Keratinocyte (primary cell): ENCODE results near the gene CYB561A3. TPM values are rescaled to one million over a fixed set of nuclear protein-coding genes. Genes with fewer than 3 reads are reported as not detected.

ENCODE experiments used
- DNase-seq: peaks from one replicate; pipeline ENCODE4 v3.0.0-alpha.2; 2011; ENCODE audit warnings: low read depth, missing footprints, low spot score
- FAIRE-seq: peaks from 2 replicates; lab custom pipeline; 2011; peaks lifted over from hg19 to GRCh38; lab: Jason Lieb, UNC
- H2AFZ ChIP-seq: 2 replicates; pipeline ENCODE4 v1.6.0; 2012; ENCODE audit warnings: low read length, control low read depth, inconsistent platforms; ENCODE audit not compliant: control insufficient read depth
- H3K27ac ChIP-seq: 2 replicates; pipeline ENCODE4 v1.5.1; 2011; ENCODE audit warnings: low read length; ENCODE audit not compliant: control insufficient read depth, insufficient read depth
- H3K27me3 ChIP-seq: 3 replicates; pipeline ENCODE4 v1.6.0; 2011; ENCODE audit warnings: low read length; ENCODE audit not compliant: control insufficient read depth, insufficient read depth; ENCODE audit errors: extremely low read depth
- H3K36me3 ChIP-seq, 2 experiments: 2 replicates in 1 of 2; 3 replicates in 1 of 2; pipeline ENCODE4 v1.5.1; 2011; ENCODE audit warnings: low read length in 2 of 2, mild to moderate bottlenecking in 1 of 2; ENCODE audit not compliant: control insufficient read depth in 2 of 2, insufficient read depth in 2 of 2; ENCODE audit errors: extremely low read depth in 1 of 2
- H3K4me1 ChIP-seq: 3 replicates; pipeline ENCODE4 v1.5.1; 2011; ENCODE audit warnings: low read length; ENCODE audit not compliant: control insufficient read depth, insufficient read depth; ENCODE audit errors: extremely low read depth
- H3K4me2 ChIP-seq: 3 replicates; pipeline ENCODE4 v1.6.0; 2011; ENCODE audit warnings: low read depth, low read length; ENCODE audit not compliant: control insufficient read depth, insufficient read depth; ENCODE audit errors: extremely low read depth
- H3K4me3 ChIP-seq, 3 experiments: fragments of 200-600 bp in 1 of 3; sonication (generic) in 1 of 3; 2 replicates in 2 of 3; 3 replicates in 1 of 3; pipeline ENCODE4 v1.5.1; 2011 to 2016; ENCODE audit warnings: low read length in 3 of 3, mild to moderate bottlenecking in 3 of 3, control low read depth in 2 of 3, inconsistent platforms in 1 of 3, low read depth in 1 of 3, mixed read lengths in 1 of 3, mixed run types in 1 of 3, moderate library complexity in 1 of 3; ENCODE audit not compliant: control insufficient read depth in 2 of 3, insufficient read depth in 2 of 3; ENCODE audit errors: extremely low read depth in 1 of 3
- H3K79me2 ChIP-seq: 2 replicates; pipeline ENCODE4 v1.6.0; 2012; ENCODE audit warnings: low read length; ENCODE audit not compliant: control insufficient read depth, insufficient read depth
- H3K9ac ChIP-seq: 3 replicates; pipeline ENCODE4 v1.6.0; 2011; ENCODE audit warnings: low read length; ENCODE audit not compliant: control insufficient read depth, insufficient read depth; ENCODE audit errors: extremely low read depth
- H3K9me1 ChIP-seq: 3 replicates; pipeline ENCODE4 v1.6.0; 2011; ENCODE audit warnings: low read length; ENCODE audit not compliant: control insufficient read depth, insufficient read depth; ENCODE audit errors: extremely low read depth
- H3K9me3 ChIP-seq: 2 replicates; pipeline ENCODE4 v1.5.1; 2012; ENCODE audit warnings: low read depth, low read length; ENCODE audit not compliant: control insufficient read depth
- H4K20me1 ChIP-seq: 3 replicates; pipeline ENCODE4 v1.6.0; 2011; ENCODE audit warnings: low read length; ENCODE audit not compliant: control insufficient read depth, insufficient read depth; ENCODE audit errors: extremely low read depth
- EZH2 ChIP-seq: IDR thresholded peaks from one replicate; pipeline ENCODE4 v1.6.1; 2012; ENCODE audit warnings: inconsistent platforms, mild to moderate bottlenecking, low read length, moderate library complexity
- dilution Hi-C: fragments of 300-500 bp; cut with MboI; formaldehyde crosslinking; loops from one replicate; pipeline ENCODE4 v1.7.0; 2020; ENCODE audit warnings: low sequenced_read_pairs; ENCODE audit not compliant: extremely low pct_ligation_motif_present
- polyA plus RNA-seq, 5 experiments: library from polyadenylated mRNA; depleted of rRNA in 3 of 5; stranded (reverse) in 3 of 5; stranded (forward) in 1 of 5; unstranded in 1 of 5; fragments of >200 nt; gene quantifications; 1 replicate in 1 of 5; 2 replicates in 3 of 5; 3 replicates in 1 of 5; pipeline versions ENCODE4 v1.2.1 to v1.2.3, GENCODE V29; 2011 to 2012; ENCODE audit warnings: missing spikeins in 2 of 5, low read depth in 1 of 5, low replicate concordance in 1 of 5
- TF ChIP-seq, protein P1 (sequence below), 3 experiments: IDR thresholded peaks in 1 of 3; conservative IDR thresholded peaks in 1 of 3; optimal IDR thresholded peaks in 1 of 3; 2 replicates in 2 of 3; 3 replicates in 1 of 3; pipeline versions ENCODE3 to v1.5.1; 2011; ENCODE audit warnings: low read length in 3 of 3, mild to moderate bottlenecking in 3 of 3, moderate library complexity in 2 of 3, control low read depth in 1 of 3, inconsistent platforms in 1 of 3; ENCODE audit not compliant: insufficient read depth in 2 of 3; ENCODE audit errors: extremely low read depth in 1 of 3

CYB561A3 gene
- polyA plus RNA-seq, 1 donor (not counting 4 experiments of a cell fraction or from before 2014, with no cell fraction given), result 42.3 TPM

DNA sequence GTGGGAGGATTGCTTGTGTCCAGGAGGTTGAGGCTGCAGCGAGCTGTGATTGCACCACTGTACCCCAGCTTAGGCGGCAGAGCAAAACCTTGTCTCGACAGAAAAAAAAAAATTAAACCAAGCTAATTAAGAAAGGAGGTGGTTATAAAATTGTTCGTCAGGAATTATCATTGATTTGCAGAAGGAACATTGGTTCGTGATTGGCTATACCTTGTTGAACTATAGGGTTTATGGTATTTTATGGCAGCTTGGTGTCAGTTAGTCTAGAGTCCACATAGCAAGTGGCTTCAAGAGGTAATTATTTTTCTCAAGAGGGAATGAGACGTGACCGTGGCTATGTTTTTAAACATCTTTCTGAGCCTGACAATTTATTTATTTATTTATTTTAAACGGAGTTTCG is 19.2 kb upstream of the CYB561A3 start:
- Histone ChIP-seq H3K36me3 (peaks cover 0 to 6% of the 10 kb centered on the region in 2 experiments), H2AFZ (no peak overlapping the region), H3K27me3 (no peaks in the 10 kb centered on the region), H3K79me2 (no peaks in the 10 kb centered on the region), H3K9me1 (no peaks in the 10 kb centered on the region), H3K4me1 (peaks cover 25% of the 10 kb centered on the region), H4K20me1 (no peaks in the 10 kb centered on the region), H3K4me3 (no peak overlapping the region), H3K9ac (no peak overlapping the region), H3K4me2 (no peak overlapping the region), H3K9me3 (no peaks in the 10 kb centered on the region), H3K27ac (no peak overlapping the region)
- dilution Hi-C loops, result no loop called here
- FAIRE-seq, result no peak
- DNase-seq, result no peak
- TF ChIP-seq, protein P1, sequence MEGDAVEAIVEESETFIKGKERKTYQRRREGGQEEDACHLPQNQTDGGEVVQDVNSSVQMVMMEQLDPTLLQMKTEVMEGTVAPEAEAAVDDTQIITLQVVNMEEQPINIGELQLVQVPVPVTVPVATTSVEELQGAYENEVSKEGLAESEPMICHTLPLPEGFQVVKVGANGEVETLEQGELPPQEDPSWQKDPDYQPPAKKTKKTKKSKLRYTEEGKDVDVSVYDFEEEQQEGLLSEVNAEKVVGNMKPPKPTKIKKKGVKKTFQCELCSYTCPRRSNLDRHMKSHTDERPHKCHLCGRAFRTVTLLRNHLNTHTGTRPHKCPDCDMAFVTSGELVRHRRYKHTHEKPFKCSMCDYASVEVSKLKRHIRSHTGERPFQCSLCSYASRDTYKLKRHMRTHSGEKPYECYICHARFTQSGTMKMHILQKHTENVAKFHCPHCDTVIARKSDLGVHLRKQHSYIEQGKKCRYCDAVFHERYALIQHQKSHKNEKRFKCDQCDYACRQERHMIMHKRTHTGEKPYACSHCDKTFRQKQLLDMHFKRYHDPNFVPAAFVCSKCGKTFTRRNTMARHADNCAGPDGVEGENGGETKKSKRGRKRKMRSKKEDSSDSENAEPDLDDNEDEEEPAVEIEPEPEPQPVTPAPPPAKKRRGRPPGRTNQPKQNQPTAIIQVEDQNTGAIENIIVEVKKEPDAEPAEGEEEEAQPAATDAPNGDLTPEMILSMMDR (optimal IDR thresholded peaks at IDR 0.05 in 1 of 3, IDR thresholded peaks at IDR 0.05 in 1 of 3, conservative IDR thresholded peaks at IDR 0.05 in 1 of 3; ENCODE audit: extremely low read depth in 1 of 3, insufficient read depth in 2 of 3, low read length in 3 of 3), result no peak
- no peak for TF ChIP-seq EZH2

DNA sequence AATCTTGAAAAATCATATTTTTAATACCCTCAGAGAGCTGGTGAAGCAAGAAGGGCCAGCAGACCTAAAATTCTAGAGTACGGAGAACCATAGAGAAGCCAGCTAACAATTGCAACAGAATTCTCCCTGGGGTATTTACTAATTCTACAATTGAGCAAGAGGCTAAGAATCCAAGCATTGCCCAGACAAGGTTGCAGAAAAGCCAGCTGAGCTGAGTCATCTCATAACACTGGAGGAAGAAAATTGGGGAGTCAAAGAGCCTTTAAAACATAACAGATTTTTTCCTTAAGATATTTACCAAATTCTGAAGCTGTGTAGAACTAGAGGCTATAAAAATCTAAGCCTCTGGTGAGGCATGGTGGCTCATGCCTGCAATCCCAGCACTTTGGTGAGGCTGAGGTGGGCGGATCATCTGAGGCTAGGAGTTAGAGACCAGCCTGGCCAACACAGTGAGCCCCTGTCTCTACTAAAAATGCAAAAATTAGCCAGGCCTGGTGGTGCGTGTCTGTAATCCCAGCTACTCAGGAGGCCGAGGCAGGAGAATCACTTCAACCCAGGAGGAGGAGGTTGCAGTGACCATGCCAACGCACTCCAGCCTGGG is 17.1 kb upstream of the CYB561A3 start:
- TF ChIP-seq EZH2, result no peak
- TF ChIP-seq, protein P1 (optimal IDR thresholded peaks at IDR 0.05 in 1 of 3, IDR thresholded peaks at IDR 0.05 in 1 of 3, conservative IDR thresholded peaks at IDR 0.05 in 1 of 3; ENCODE audit: extremely low read depth in 1 of 3, insufficient read depth in 2 of 3, low read length in 3 of 3), result no peak
- FAIRE-seq, result peak; percentile 81
- Histone ChIP-seq H2AFZ (no peak overlapping the region), H3K4me2 (peak overlapping the region; percentile 50), H3K9me1 (no peaks in the 10 kb centered on the region), H3K27ac (peak overlapping the region; percentile 82), H3K9ac (peak overlapping the region; percentile 60), H3K4me1 (peaks cover 25% of the 10 kb centered on the region), H3K9me3 (no peaks in the 10 kb centered on the region), H3K79me2 (no peaks in the 10 kb centered on the region), H3K4me3 (no peak overlapping the region), H3K27me3 (no peaks in the 10 kb centered on the region), H4K20me1 (no peaks in the 10 kb centered on the region), H3K36me3 (peaks cover 0 to 8% of the 10 kb centered on the region in 2 experiments)
- dilution Hi-C loops, result no loop called here
- DNase-seq, result peak; percentile 66
